GM12878 (cell line): ENCODE data around the gene TTLL11.

ENCODE experiments used
- BHLHE40 ChIP-seq, 2 experiments: fragments of 450-650 bp in 1 of 2; IDR thresholded peaks; 2 replicates each; pipeline ENCODE4 v1.6.1; 2011 to 2017; ENCODE audit warnings: low read depth in 2 of 2, borderline replicate concordance in 1 of 2, improper control_type of control experiment in 1 of 2, low read length in 1 of 2, mild to moderate bottlenecking in 1 of 2
- CHD2 ChIP-seq: IDR thresholded peaks from 2 replicates; pipeline ENCODE4 v1.6.1; 2011; ENCODE audit warnings: low read depth, low read length, improper control_type of control experiment, borderline replicate concordance
- EGR1 ChIP-seq, 2 experiments: IDR thresholded peaks; 1 replicate in 1 of 2; 2 replicates in 1 of 2; pipeline ENCODE4 v1.6.1; 2011 to 2012; ENCODE audit warnings: low read depth in 2 of 2, low read length in 2 of 2, borderline replicate concordance in 1 of 2, mild to moderate bottlenecking in 1 of 2, moderate library complexity in 1 of 2
- FOS ChIP-seq: IDR thresholded peaks from 3 replicates; pipeline ENCODE4 v1.6.1; 2011; ENCODE audit warnings: borderline replicate concordance; ENCODE audit not compliant: insufficient read length; ENCODE audit errors: extremely low read depth
- HDAC6 ChIP-seq: fragments of 200-600 bp; sonication (generic); IDR thresholded peaks from one replicate; pipeline ENCODE4 v1.8.0; 2017; ENCODE audit warnings: antibody characterized with exemption; ENCODE audit not compliant: unreplicated experiment
- PKNOX1 ChIP-seq: fragments of 450-650 bp; IDR thresholded peaks from 2 replicates; pipeline ENCODE4 v1.6.1; 2016; ENCODE audit warnings: mild to moderate bottlenecking
- POLR2A ChIP-seq: IDR thresholded peaks from 2 replicates; pipeline ENCODE4 v1.6.1; 2011; ENCODE audit warnings: low read depth, mild to moderate bottlenecking, low read length
- SMC3 ChIP-seq: IDR thresholded peaks from 2 replicates; pipeline ENCODE4 v1.6.1; 2011; ENCODE audit warnings: low read length, improper control_type of control experiment, borderline replicate concordance
- USF2 ChIP-seq: IDR thresholded peaks from 2 replicates; pipeline ENCODE4 v1.6.1; 2011; ENCODE audit warnings: low read depth, low read length, improper control_type of control experiment, borderline replicate concordance
- ZNF274 ChIP-seq: IDR thresholded peaks from one replicate; pipeline ENCODE4 v1.8.0; 2011; ENCODE audit not compliant: insufficient read length, insufficient read depth
- ZSCAN29 ChIP-seq: fragments of 450-650 bp; IDR thresholded peaks from 2 replicates; pipeline ENCODE4 v1.6.1; 2017; ENCODE audit warnings: mild to moderate bottlenecking, moderate library complexity
- TF ChIP-seq, protein P1 (sequence below): fragments of 450-650 bp; IDR thresholded peaks from 2 replicates; pipeline ENCODE4 v1.6.1; 2017; ENCODE audit warnings: mild to moderate bottlenecking
- TF ChIP-seq, protein P2 (sequence below), 3 experiments: IDR thresholded peaks in 2 of 3; conservative IDR thresholded peaks in 1 of 3; 2 replicates each; pipeline ENCODE4 v1.5.1; 2011; ENCODE audit warnings: low read depth in 3 of 3, low read length in 3 of 3, mild to moderate bottlenecking in 3 of 3, control low read depth in 2 of 3, moderate library complexity in 2 of 3, inconsistent platforms in 1 of 3, mixed read lengths in 1 of 3; ENCODE audit not compliant: control insufficient read depth in 2 of 3, insufficient read depth in 1 of 3; ENCODE audit errors: extremely low read depth in 1 of 3
- TF ChIP-seq, protein P3 (sequence below): fragments of 450-650 bp; IDR thresholded peaks from 2 replicates; pipeline ENCODE4 v1.6.1; 2017; ENCODE audit warnings: borderline replicate concordance

DNA sequence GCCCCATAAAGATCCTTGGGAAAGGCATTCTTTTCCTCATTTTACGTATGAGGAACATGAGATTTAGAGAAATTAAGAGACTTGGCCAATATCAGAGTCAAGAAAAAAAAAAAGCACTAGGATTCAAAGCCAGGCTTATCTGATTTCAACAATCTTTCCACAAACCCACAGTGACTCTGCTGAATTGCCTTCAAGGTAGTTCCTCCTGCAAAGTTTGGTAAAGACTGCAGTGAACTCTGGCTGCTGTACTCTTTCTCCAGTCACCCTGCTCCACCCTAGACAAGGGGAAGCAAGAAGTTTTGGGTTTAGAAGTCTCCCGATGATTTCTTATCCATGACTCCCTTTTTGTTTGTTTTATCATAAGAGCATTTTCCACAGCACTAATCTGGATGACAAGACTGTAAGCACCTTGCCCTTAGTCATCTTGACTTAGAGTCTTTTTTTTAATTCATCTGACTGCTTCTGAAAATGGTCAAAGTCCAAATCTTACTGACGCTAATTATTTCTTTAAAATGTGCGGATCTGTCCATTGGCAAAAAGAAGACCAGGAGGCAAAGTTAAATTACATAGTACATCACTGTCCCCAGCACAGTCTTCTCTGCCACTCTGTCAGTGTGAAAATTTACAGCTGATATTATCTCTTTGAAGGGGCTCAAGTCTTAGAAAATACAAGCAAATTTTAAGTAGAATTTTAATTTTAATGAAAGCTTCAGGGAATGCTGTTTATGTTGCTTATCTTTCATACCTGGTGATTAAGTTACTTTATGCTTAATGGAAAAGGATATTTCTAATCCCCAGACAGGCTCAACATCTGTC lies 180.1 kb downstream of the TTLL11 start:
- TF ChIP-seq, protein P1, sequence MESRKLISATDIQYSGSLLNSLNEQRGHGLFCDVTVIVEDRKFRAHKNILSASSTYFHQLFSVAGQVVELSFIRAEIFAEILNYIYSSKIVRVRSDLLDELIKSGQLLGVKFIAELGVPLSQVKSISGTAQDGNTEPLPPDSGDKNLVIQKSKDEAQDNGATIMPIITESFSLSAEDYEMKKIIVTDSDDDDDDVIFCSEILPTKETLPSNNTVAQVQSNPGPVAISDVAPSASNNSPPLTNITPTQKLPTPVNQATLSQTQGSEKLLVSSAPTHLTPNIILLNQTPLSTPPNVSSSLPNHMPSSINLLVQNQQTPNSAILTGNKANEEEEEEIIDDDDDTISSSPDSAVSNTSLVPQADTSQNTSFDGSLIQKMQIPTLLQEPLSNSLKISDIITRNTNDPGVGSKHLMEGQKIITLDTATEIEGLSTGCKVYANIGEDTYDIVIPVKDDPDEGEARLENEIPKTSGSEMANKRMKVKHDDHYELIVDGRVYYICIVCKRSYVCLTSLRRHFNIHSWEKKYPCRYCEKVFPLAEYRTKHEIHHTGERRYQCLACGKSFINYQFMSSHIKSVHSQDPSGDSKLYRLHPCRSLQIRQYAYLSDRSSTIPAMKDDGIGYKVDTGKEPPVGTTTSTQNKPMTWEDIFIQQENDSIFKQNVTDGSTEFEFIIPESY = no peak
- no peak for TF ChIP-seq PKNOX1
- no peak for TF ChIP-seq CHD2
- TF ChIP-seq SMC3 = no peak
- TF ChIP-seq, protein P2, sequence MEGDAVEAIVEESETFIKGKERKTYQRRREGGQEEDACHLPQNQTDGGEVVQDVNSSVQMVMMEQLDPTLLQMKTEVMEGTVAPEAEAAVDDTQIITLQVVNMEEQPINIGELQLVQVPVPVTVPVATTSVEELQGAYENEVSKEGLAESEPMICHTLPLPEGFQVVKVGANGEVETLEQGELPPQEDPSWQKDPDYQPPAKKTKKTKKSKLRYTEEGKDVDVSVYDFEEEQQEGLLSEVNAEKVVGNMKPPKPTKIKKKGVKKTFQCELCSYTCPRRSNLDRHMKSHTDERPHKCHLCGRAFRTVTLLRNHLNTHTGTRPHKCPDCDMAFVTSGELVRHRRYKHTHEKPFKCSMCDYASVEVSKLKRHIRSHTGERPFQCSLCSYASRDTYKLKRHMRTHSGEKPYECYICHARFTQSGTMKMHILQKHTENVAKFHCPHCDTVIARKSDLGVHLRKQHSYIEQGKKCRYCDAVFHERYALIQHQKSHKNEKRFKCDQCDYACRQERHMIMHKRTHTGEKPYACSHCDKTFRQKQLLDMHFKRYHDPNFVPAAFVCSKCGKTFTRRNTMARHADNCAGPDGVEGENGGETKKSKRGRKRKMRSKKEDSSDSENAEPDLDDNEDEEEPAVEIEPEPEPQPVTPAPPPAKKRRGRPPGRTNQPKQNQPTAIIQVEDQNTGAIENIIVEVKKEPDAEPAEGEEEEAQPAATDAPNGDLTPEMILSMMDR (IDR thresholded peaks at IDR 0.05 in 2 of 3, conservative IDR thresholded peaks at IDR 0.05 in 1 of 3; ENCODE audit: control insufficient read depth in 2 of 3, extremely low read depth in 1 of 3, insufficient read depth in 1 of 3, low read depth in 3 of 3, low read length in 3 of 3) = no peak
- no peak for TF ChIP-seq POLR2A
- no peak for TF ChIP-seq USF2
- TF ChIP-seq ZSCAN29 = no peak
- no peak for TF ChIP-seq ZNF274
- no peak for TF ChIP-seq HDAC6
- TF ChIP-seq EGR1 (IDR thresholded peaks at IDR 0.05; ENCODE audit: borderline replicate concordance in 1 of 2, low read depth in 2 of 2, low read length in 2 of 2) = no peak
- TF ChIP-seq, protein P3, sequence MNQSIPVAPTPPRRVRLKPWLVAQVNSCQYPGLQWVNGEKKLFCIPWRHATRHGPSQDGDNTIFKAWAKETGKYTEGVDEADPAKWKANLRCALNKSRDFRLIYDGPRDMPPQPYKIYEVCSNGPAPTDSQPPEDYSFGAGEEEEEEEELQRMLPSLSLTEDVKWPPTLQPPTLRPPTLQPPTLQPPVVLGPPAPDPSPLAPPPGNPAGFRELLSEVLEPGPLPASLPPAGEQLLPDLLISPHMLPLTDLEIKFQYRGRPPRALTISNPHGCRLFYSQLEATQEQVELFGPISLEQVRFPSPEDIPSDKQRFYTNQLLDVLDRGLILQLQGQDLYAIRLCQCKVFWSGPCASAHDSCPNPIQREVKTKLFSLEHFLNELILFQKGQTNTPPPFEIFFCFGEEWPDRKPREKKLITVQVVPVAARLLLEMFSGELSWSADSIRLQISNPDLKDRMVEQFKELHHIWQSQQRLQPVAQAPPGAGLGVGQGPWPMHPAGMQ = no peak
- TF ChIP-seq BHLHE40 (IDR thresholded peaks at IDR 0.05; ENCODE audit: borderline replicate concordance in 1 of 2, low read depth in 2 of 2, low read length in 1 of 2) = no peak
- TF ChIP-seq FOS = no peak
